GM13976 (cell line): Measurements from ENCODE around the gene NHERF2.

ENCODE experiments used
- DNase-seq: peaks from one replicate; pipeline ENCODE4 v3.0.0; 2012; ENCODE audit warnings: low spot score
- CTCF ChIP-seq: IDR thresholded peaks from 2 replicates; pipeline ENCODE4 v1.5.1; 2012; ENCODE audit warnings: borderline replicate concordance, mild to moderate bottlenecking; ENCODE audit not compliant: insufficient read depth; ENCODE audit errors: extremely low read depth, missing control alignments, control extremely low read depth
- in situ Hi-C: fragments of 300-500 bp; cut with MboI; formaldehyde crosslinking; loops from one replicate; pipeline ENCODE4 v1.12.0; 2022; ENCODE audit warnings: low sequenced_read_pairs, mixed read lengths, inconsistent platforms; ENCODE audit not compliant: unreplicated experiment

The NHERF2 gene

GRCh38 chr16:1984347-1985225 is 42.1 kb upstream of the NHERF2 start:
- DNase-seq = no peak
- TF ChIP-seq CTCF = no peak
- in situ Hi-C loops = no loop called here

- DNase-seq = no peak
- no peak for TF ChIP-seq CTCF
- in situ Hi-C loops = no loop called here
Measured at GRCh38 chr16:1985466-1986150, 41.1 kb upstream of the NHERF2 start.

GRCh38 chr16:1987198-1987597 is 39.5 kb upstream of the NHERF2 start:
- DNase-seq = no peak
- in situ Hi-C loops = no loop called here
- TF ChIP-seq CTCF = no peak

GRCh38 chr16:1989209-1990100 is 37.2 kb upstream of the NHERF2 start, which contains the start of gene SYNGR3:
Gene SYNGR3, plus strand, starts transcription at chr16:1989970. Its CDS starts 133 bp downstream, at chr16:1990103.
- no peak for TF ChIP-seq CTCF
- in situ Hi-C loops = no loop called here
- DNase-seq = peak; percentile 66

- in situ Hi-C loops = no loop called here
- TF ChIP-seq CTCF = no peak
- DNase-seq = no peak
Measured at GRCh38 chr16:1990101-1990350, 36.7 kb upstream of the NHERF2 start.
